OCI-LY3 (cell line): ENCODE results near the gene CELA1.

Source experiments
- CTCF ChIP-seq: fragments of 200-600, 300-600 bp; sonication (generic); IDR thresholded peaks from 2 replicates; pipeline ENCODE4 v1.5.1; 2014; ENCODE audit warnings: antibody characterized with exemption, low read length, low read depth
- EZH2phosphoT487 ChIP-seq: fragments of 200-600 bp; shearing (Covaris generic); IDR thresholded peaks from 2 replicates; pipeline ENCODE4 v1.6.1; 2018; ENCODE audit warnings: antibody characterized with exemption, mixed run types, low read depth

- TF ChIP-seq EZH2phosphoT487: no peak
- no peak for TF ChIP-seq CTCF
Measured at GRCh38 chr12:51388069-51388799, 41.8 kb upstream of the CELA1 start.
